Measurements from ENCODE around the gene SLCO2A1. TPM values are rescaled to one million over a fixed set of nuclear protein-coding genes. Genes with fewer than 3 reads are reported as not detected.

The SLCO2A1 gene
- polyA plus RNA-seq, 1 donor (not counting 4 experiments of a cell fraction or from before 2014, with no cell fraction given): 0.80 TPM

DNA sequence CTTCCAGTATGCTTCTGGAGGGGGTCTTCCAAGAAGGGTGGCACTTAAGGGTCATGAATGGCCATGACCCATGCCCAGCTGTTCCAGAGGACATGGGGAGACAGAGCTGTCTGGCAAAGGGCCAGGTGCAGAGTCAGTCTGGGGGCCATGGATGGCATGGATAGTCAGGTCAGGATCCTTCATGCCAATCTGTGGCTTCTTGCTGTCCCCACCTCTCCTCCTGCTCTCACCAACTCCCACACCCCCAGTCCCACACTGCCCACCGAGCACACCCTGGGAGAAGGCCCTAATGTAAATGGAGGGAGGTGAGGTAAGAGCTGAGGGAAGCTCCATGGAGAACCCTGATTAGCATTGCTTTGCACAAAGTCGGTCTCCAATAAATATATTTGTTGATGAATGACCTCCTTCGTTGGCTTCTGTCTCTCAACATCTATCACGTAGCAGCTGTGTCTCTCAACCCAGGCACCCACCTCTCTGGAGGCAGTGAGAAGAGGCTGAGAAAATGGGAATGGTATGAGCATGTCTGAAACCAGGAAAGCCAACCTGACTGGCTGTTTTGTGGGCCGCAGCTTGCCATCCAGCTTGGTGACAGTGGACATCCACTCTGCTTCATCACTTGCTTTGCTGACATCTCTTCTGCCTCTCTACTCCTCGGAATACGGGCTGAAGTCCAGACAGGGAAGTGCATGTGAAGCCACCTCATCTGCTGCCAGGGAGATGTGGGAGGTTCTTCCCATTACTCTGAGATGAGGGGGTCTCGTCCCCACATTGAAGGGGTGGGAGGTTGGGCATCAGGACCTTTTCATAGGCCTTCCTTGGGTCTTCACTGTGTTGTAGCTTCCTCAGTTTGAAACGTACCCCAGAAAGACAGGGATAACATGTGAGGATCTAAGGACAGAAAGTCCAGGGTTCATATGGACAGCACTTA, 96.4 kb downstream of the SLCO2A1 start:
- no peaks in the 10 kb centered on the region for H3K79me2 ChIP-seq (ENCODE audit: control insufficient read depth, insufficient read depth, low read length)
- DNase-seq (ENCODE audit: low read depth, low spot score) (no peak), FAIRE-seq (peak; percentile 9)
- TF ChIP-seq, protein P1, sequence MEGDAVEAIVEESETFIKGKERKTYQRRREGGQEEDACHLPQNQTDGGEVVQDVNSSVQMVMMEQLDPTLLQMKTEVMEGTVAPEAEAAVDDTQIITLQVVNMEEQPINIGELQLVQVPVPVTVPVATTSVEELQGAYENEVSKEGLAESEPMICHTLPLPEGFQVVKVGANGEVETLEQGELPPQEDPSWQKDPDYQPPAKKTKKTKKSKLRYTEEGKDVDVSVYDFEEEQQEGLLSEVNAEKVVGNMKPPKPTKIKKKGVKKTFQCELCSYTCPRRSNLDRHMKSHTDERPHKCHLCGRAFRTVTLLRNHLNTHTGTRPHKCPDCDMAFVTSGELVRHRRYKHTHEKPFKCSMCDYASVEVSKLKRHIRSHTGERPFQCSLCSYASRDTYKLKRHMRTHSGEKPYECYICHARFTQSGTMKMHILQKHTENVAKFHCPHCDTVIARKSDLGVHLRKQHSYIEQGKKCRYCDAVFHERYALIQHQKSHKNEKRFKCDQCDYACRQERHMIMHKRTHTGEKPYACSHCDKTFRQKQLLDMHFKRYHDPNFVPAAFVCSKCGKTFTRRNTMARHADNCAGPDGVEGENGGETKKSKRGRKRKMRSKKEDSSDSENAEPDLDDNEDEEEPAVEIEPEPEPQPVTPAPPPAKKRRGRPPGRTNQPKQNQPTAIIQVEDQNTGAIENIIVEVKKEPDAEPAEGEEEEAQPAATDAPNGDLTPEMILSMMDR (optimal IDR thresholded peaks at IDR 0.05 in 1 of 3, IDR thresholded peaks at IDR 0.05 in 1 of 3, conservative IDR thresholded peaks at IDR 0.05 in 1 of 3; ENCODE audit: extremely low read depth in 1 of 3, insufficient read depth in 2 of 3, low read length in 3 of 3): no peak
- no peak for TF ChIP-seq EZH2 (IDR thresholded peaks at IDR 0.05; ENCODE audit: low read length)
- H3K27me3 ChIP-seq (ENCODE audit: control insufficient read depth, extremely low read depth, insufficient read depth, low read length): peaks cover 70% of the 10 kb centered on the region
- H3K4me2 ChIP-seq (ENCODE audit: control insufficient read depth, extremely low read depth, insufficient read depth, low read depth, low read length): no peak overlapping the region
- H3K4me1 ChIP-seq (ENCODE audit: control insufficient read depth, extremely low read depth, insufficient read depth, low read length): no peaks in the 10 kb centered on the region
- dilution Hi-C loops (cut with MboI; ENCODE audit: extremely low pct_ligation_motif_present, low sequenced_read_pairs): no loop called here
- no peak overlapping the region for H3K4me3 ChIP-seq (ENCODE audit: control insufficient read depth in 2 of 3, extremely low read depth in 1 of 3, insufficient read depth in 2 of 3, low read depth in 1 of 3, low read length in 3 of 3)
- no peaks in the 10 kb centered on the region for H4K20me1 ChIP-seq (ENCODE audit: control insufficient read depth, extremely low read depth, insufficient read depth, low read length)
- no peaks in the 10 kb centered on the region for H3K9me3 ChIP-seq (ENCODE audit: control insufficient read depth, low read depth, low read length)
- H3K9me1 ChIP-seq (ENCODE audit: control insufficient read depth, extremely low read depth, insufficient read depth, low read length): no peaks in the 10 kb centered on the region
- H3K36me3 ChIP-seq (ENCODE audit: control insufficient read depth in 2 of 2, extremely low read depth in 1 of 2, insufficient read depth in 2 of 2, low read length in 2 of 2): no peaks in the 10 kb centered on the region
- no peak overlapping the region for H3K9ac ChIP-seq (ENCODE audit: control insufficient read depth, extremely low read depth, insufficient read depth, low read length)
- H3K27ac ChIP-seq (ENCODE audit: control insufficient read depth, insufficient read depth, low read length): no peak overlapping the region
- no peak overlapping the region for H2AFZ ChIP-seq (ENCODE audit: control insufficient read depth, low read length)

DNA sequence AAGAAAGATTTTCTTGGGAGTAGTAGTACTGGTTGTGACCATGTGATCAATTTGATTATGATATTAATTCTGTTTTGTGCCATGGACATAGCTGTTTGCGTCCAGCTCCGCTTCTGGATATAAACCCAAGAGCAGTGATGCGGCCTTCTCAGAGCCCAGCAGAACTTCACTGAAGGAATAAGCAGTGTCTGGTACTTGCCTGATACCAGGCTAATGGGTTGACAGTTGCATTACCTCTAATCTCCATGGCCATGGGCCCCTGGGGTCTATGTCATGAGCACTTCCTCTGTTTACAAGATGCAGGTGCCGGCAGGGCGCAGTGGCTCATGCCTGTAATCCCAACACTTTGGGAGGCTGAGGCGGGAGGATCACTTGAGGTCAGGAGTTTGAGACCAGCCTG, 97.7 kb downstream of the SLCO2A1 start:
- no peaks in the 10 kb centered on the region for H3K9me3 ChIP-seq (ENCODE audit: control insufficient read depth, low read depth, low read length)
- no peak overlapping the region for H2AFZ ChIP-seq (ENCODE audit: control insufficient read depth, low read length)
- no peak for TF ChIP-seq EZH2 (IDR thresholded peaks at IDR 0.05; ENCODE audit: low read length)
- TF ChIP-seq, protein P1 (optimal IDR thresholded peaks at IDR 0.05 in 1 of 3, IDR thresholded peaks at IDR 0.05 in 1 of 3, conservative IDR thresholded peaks at IDR 0.05 in 1 of 3; ENCODE audit: extremely low read depth in 1 of 3, insufficient read depth in 2 of 3, low read length in 3 of 3): no peak
- H3K79me2 ChIP-seq (ENCODE audit: control insufficient read depth, insufficient read depth, low read length): no peaks in the 10 kb centered on the region
- H3K27ac ChIP-seq (ENCODE audit: control insufficient read depth, insufficient read depth, low read length): no peak overlapping the region
- no peak overlapping the region for H3K4me2 ChIP-seq (ENCODE audit: control insufficient read depth, extremely low read depth, insufficient read depth, low read depth, low read length)
- DNase-seq (ENCODE audit: low read depth, low spot score) (no peak), FAIRE-seq (no peak)
- no peaks in the 10 kb centered on the region for H3K9me1 ChIP-seq (ENCODE audit: control insufficient read depth, extremely low read depth, insufficient read depth, low read length)
- dilution Hi-C loops (cut with MboI; ENCODE audit: extremely low pct_ligation_motif_present, low sequenced_read_pairs): no loop called here
- no peak overlapping the region for H3K4me3 ChIP-seq (ENCODE audit: control insufficient read depth in 2 of 3, extremely low read depth in 1 of 3, insufficient read depth in 2 of 3, low read depth in 1 of 3, low read length in 3 of 3)
- peaks cover 67% of the 10 kb centered on the region for H3K27me3 ChIP-seq (ENCODE audit: control insufficient read depth, extremely low read depth, insufficient read depth, low read length)
- no peaks in the 10 kb centered on the region for H3K4me1 ChIP-seq (ENCODE audit: control insufficient read depth, extremely low read depth, insufficient read depth, low read length)
- no peaks in the 10 kb centered on the region for H4K20me1 ChIP-seq (ENCODE audit: control insufficient read depth, extremely low read depth, insufficient read depth, low read length)
- no peak overlapping the region for H3K9ac ChIP-seq (ENCODE audit: control insufficient read depth, extremely low read depth, insufficient read depth, low read length)
- H3K36me3 ChIP-seq (ENCODE audit: control insufficient read depth in 2 of 2, extremely low read depth in 1 of 2, insufficient read depth in 2 of 2, low read length in 2 of 2): no peaks in the 10 kb centered on the region

Measured in keratinocyte (primary cell).